ENCODE measurements around the gene LPAR3.

The LPAR3 gene

DNA sequence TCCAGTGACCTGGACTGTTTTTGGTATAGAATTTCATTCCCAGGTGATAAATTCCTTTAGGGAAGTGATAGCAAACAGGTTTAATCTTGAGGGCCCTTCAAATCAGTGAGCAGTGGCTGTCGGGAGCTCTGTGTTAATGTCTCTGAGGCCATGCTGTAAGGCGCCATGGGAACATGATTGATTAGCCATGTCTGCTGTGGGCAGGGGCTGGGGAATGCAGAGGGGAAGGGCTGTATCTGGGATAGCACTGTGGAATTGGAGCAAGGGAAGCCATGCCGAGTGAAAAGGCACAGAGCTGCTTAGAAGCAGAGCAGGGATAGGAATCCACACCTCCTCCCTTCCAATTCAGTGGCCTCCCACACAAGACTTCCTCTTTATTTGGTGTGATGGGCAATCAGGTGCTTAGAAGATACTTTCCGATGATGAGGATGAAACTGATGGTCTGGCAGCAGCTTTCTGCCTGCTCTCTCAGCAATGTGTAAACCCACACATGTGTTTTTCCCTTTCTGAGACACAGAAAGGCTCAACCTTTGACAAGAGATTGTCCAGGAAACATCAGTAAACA lies 119.0 kb downstream of the LPAR3 start:
- no peak for DNase-seq (ENCODE audit: low spot score)

DNA sequence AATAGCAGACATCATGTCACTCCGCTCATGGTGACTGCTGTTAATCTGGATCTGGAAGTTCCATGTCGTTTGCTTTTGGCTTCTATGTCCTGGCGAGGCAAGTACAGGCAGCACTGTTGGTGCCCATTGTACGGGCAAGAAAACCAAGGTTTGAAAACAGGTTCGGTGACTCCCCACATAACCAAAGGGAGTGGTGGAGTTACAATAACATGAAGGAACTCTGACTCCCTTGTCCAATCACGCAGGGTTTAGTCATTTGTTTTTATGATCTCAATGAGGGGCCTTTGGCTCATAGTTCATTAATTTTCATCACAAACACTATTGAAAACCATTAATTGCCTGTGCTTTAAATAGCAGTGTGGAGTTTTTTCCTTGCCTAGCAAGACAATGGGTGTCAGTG lies 119.8 kb downstream of the LPAR3 start:
- DNase-seq (ENCODE audit: low spot score): no peak

DNA sequence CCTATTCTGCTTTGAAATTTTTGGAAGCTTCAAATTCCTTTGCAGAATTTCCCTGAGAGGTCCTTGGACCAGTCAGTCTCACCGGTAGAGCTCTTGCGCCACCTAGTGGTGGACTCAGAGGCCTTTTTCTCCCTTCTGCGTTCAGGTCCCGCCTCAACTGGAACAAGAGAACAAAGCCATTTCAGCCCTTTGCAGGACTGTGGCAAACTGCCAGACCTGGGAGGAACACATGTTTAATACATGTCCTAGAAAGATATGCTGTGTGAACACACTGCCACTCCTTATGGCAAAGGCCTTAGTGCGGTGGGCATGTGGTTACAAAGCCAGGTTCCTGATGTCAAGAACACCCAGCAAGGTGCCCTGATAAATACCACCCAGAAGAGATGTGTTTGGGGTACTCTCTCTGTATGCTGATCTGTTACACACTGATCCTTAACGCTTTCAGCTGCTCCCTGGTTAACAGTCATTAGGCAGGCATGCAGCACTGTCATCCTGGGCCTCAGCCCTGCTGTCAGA lies 120.5 kb downstream of the LPAR3 start:
- peak; percentile 60 for DNase-seq (ENCODE audit: low spot score)

DNA sequence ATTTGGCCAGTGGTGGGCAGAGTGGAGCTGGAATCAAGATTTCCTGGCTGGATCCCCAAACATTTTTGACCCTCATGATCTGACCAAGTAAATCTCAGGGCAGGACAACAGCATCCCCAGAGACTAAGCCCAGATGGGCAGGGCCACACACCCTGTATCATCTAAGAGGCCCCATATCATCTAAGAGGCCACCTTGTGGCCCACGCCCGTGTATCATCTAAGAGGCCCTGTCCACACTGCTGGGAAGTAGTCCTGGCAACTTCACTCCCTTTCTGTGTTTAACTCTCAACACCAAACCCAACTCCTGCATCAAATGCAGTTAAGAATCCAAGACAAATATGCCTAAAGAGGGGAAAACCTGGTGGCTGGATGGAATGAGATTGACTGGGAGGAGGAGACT lies 121.1 kb downstream of the LPAR3 start:
- DNase-seq (ENCODE audit: low spot score): no peak

DNA sequence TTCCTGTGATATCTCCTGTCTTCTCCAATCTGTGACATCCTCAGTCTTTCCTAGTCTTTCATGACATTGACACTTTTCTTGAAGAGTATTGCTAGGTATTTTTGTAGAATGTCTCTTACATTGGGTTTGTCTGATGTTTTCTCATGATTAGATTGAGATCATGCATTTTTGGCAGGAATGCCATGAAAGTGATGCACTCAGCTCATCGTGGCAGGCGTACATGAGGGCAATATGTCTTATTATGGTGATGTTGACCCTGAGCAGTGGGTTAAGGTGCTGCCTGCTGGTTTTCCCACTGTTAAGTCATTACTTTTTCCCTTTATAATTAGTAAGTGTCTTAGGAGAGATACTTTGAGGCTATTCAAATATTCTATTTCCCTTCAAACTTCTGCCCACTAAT lies 122.5 kb downstream of the LPAR3 start:
- DNase-seq (ENCODE audit: low spot score): no peak

DNA sequence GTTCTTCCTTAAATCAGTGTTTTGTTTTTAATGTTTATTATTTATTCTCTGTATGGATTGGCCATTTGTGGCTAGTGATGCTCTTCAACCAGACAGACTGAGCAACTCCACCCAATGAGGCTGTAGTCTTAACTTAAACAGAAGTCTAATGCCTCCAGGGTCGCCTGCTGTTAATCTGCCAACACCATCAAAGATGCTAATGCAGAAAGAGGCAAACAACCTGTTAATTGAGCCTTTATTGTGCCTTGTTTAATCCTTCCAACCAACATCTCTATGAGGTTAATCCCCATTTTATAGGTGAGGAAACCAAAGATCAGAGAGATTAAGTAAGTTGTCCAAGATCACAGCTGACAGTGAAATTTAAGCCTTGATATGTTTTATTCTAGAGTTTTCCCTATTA lies 123.4 kb downstream of the LPAR3 start:
- no peak for DNase-seq (ENCODE audit: low spot score)

DNA sequence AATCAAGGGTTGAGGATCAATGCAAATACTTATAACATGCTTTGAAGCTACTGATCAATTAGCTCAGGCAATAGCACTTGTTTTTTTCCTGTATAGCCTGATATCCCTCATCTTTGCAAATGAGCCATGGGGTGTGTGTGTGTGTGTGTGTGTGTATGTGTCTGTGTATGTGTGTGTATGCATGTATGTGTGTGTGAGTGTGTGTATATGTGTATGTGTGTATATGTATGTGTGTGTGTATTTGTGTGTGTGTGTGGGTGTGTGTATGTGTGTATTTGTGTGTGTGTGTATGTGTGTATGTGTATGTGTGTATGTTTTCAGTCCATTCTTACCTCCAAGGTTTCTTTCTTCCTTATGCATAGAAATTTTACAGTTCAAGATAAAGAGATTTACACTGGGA lies 124.4 kb downstream of the LPAR3 start:
- DNase-seq (ENCODE audit: low spot score): no peak

DNA sequence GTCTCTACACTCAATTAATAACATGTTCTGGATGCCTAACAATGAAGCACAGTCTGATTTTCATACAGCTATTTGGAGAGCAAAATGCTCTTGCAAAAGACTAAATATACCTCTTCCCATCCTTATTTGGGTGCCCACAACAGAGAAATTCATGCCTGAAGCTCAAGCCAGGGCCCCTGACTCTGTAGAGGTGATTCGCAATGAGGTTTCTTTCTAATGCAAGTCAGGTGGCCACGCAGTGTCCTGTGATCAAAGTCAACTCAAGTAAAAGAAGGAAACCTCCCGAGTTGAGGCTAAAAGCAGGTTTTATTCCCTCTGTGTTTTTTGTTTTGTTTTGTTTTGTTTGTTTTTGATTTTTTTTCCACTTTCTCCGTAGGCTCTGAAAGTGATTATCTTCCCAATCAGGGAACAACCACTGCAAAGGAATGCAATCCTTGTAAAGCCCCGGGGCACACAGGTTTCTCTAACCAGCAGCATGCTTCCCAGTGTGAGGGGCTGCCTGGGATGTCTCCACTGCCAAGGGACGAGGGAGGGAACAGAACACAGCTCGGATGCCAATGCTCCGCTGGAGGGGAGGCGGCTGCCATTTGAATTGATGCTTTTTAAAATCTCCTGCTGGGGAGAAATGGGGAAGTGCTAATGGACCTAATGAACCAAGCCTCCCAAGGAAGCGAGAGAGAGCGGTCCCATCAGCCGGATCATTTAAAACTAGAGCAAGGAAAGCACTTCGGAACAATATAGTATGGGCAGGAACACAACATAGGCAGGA lies 128.9 kb downstream of the LPAR3 start:
- DNase-seq (ENCODE audit: low spot score): no peak

DNA sequence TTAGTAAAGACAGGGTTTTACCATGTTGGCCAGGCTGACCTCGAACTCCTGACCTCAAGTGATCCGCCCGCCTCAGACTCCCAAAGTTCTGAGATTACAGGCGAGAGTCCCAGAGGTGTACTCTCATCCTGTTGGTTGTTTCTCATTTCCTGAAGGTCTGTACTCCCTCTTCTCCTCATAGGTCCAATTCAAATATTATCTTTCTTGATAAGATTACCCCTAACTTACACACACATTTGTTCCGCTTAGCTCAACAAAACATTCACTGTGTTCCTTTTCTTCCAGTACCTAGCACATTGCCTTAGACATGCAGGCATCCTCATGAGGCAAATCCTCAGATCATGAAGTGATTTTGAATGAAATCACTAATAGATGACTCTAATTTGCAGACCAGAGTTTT lies 130.3 kb downstream of the LPAR3 start:
- no peak for DNase-seq (ENCODE audit: low spot score)
